Measurements from ENCODE around the gene VAC14.

GRCh38 chr16:70661534-70661917, 139.4 kb downstream of the VAC14 start:
- TF ChIP-seq CTCF (IDR thresholded peaks at IDR 0.05) (no peak), ZFX (IDR thresholded peaks at IDR 0.05; ENCODE audit: borderline replicate concordance) (no peak)
